GM12864 (cell line): ENCODE measurements around the gene ZC3H13.
"Not testable (repeated sequence)": the region's sequence is repeated elsewhere in the genome, so short reads cannot be mapped to it uniquely, and the experiment has no call there.

Experiments used
- DNase-seq: peaks from one replicate; pipeline ENCODE4 v3.0.0-alpha.2; 2011; ENCODE audit warnings: low read depth
- H3K4me3 ChIP-seq: 2 replicates; pipeline ENCODE4 v1.5.1; 2011; ENCODE audit warnings: mild to moderate bottlenecking, low read depth, low read length, control low read depth
- TF ChIP-seq, protein P1 (sequence below): IDR thresholded peaks from 2 replicates; pipeline ENCODE4 v1.5.1; 2011; ENCODE audit warnings: low read depth, mild to moderate bottlenecking, moderate library complexity, low read length, control low read depth, inconsistent platforms; ENCODE audit errors: missing control alignments

Gene ZC3H13

DNA sequence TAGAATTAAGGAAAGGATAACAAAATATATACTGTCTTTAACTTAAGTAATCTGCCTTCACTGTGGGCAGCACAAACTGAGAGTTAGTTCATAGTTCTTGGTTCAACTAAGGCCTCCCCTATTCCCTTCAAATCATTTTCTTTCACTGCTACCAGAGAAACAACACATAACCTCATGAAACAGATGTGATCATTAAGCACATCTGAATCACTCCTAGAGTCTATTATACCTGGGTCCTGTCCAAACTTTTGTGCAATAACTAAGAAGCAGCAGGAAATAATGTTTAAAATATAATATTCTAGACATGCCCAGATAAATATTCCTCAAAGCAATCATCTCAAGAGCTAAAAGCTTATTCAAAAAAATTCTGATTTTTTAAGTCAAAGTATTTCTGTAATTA, 62.9 kb downstream of the ZC3H13 start:
- no peak overlapping the region for H3K4me3 ChIP-seq
- DNase-seq, result no peak
- TF ChIP-seq, protein P1, sequence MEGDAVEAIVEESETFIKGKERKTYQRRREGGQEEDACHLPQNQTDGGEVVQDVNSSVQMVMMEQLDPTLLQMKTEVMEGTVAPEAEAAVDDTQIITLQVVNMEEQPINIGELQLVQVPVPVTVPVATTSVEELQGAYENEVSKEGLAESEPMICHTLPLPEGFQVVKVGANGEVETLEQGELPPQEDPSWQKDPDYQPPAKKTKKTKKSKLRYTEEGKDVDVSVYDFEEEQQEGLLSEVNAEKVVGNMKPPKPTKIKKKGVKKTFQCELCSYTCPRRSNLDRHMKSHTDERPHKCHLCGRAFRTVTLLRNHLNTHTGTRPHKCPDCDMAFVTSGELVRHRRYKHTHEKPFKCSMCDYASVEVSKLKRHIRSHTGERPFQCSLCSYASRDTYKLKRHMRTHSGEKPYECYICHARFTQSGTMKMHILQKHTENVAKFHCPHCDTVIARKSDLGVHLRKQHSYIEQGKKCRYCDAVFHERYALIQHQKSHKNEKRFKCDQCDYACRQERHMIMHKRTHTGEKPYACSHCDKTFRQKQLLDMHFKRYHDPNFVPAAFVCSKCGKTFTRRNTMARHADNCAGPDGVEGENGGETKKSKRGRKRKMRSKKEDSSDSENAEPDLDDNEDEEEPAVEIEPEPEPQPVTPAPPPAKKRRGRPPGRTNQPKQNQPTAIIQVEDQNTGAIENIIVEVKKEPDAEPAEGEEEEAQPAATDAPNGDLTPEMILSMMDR, result no peak

DNA sequence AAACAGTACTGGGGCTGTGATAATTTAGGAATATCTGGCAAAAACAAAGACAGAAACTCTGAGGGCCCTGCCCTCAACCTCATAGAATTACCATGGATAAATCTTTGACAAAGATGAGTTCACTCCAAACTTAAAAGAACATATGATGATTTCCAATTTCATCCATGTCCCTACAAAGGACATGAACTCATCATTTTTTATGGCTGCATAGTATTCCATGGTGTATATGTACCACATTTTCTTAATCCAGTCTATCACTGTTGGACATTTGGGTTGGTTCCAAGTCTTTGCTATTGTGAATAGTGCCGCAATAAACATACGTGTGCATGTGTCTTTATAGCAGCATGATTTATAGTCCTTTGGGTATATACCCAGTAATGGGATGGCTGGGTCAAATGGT, 71.4 kb downstream of the ZC3H13 start:
- not testable (repeated sequence) for DNase-seq, H3K4me3 ChIP-seq

DNA sequence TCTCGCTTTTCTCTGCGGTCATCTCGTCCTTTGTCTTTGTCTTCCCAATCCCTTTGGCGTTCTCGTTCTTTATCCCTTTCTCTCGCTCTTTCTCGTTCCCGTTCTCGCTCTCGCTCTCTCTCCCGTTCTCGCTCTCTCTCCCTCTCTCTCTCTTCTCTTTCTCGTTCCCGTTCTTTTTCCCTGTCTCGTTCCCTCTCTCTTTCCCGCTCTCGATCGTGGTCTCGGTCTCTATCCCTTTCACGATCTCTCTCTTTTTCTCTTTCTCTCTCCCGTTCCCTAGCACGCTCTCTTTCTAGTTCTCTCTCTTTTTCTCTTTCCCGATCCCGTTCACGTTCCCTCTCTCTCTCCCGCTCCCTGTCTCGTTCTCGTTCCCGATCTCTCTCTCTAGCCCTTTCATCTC, 77.2 kb downstream of the ZC3H13 start:
- no peak overlapping the region for H3K4me3 ChIP-seq
- TF ChIP-seq, protein P1, result no peak
- no peak for DNase-seq

DNA sequence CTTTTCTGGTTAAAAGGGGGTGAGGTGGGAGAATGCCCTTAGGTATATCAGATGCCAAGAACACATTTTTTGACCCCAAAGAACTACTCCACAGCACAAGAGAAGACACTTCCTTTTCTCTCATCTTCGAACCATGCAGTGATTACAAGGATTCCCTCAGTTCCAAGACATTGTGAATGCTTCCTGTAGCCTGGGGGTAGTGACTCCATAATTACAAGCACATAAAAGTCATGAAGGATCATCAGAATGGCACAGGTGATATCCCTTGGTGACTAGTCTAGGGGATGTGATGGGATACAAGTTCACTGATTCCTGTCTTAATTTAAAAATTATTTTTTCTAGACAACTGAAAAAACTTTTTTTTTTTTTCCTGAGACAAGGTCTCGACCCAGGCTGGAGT, 78.0 kb downstream of the ZC3H13 start:
- TF ChIP-seq, protein P1, result no peak
- no peak overlapping the region for H3K4me3 ChIP-seq
- no peak for DNase-seq

DNA sequence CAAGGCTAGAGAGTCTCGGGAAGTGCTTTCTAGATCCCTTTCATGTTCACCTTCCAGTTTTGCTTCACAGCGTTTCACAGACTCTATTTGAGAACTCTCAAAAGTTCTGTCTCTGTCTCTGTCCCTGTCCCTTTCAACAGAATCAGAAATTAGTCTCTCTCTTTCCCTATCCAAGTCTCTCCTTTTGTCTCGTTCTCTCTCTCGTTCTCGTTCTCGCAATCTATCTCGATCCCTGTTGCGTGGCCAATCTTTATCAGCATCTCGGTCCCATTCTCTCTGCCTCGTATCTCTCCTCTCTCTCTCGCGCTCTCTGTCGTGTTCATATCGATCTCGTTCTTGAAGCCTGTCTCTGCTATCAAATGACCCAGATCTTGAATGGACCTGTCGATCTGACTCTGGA, 85.0 kb downstream of the ZC3H13 start:
- no peak for DNase-seq
- TF ChIP-seq, protein P1, result no peak

DNA sequence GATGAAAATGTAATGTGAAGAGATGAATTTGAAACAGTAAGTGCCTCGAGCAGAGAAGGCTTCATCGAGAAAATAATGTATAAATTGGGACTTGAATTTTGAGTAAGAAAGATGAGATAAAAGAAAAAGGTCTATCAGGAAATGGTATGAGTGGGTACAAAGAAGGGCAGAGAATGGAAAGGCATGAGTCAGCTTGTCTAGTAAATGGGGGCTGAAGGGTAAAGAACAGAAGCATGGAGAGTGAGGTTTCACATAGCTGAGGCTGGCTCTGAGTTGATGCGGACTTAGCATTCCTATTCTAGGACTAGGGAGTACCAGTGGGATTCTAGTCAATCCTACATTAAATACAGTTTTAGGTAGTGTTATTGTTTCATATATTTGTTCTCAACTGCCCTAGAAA, 85.8 kb downstream of the ZC3H13 start:
- no peak overlapping the region for H3K4me3 ChIP-seq
- no peak for DNase-seq
- TF ChIP-seq, protein P1, result no peak

More for the DNA sequence above, 85.0 kb downstream of the ZC3H13 start:
- H3K4me3 ChIP-seq, result no peak overlapping the region

DNA sequence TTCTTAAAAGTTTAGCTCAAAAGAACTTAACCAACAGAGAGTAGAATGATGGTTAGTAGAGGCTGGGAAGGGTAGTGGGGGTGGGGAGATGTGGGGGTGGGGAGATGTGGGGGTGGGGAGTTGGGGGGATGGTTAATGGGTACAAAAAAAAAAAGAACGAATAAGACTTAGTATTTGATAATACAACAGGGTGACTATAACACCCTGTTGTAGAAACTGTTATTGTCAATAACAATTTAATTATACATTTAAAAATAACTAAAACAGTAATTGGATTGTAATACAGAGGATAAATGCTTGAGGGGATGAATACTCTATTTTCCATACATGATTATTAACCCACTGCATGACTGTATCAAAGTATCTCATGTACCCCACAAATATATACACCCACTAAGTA, 91.1 kb downstream of the ZC3H13 start:
- no peak overlapping the region for H3K4me3 ChIP-seq
- DNase-seq, result no peak
- TF ChIP-seq, protein P1, result no peak
